ENCODE results near the gene TPRX1.
A peak's percentile ranks its signal among the peaks of the same experiment; 100 is the strongest.

TPRX1 gene

DNA sequence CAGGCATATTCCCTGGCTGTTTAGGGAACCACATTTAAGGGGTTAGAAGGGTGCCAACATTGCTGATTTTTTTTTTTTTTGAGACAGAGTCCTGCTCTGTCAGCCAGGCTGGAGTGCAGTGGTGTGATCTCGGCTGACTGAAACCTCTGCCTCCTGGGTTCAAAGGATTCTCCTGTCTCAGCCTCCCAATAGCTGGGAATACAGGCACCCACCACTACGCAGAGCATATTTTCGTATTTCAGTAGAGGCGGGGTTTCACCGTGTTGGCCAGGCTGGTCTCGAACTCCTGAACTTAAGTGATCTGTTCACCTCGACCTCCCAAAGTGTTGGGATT lies 9.6 kb upstream of the TPRX1 start:
- Histone ChIP-seq H3K9me3 (replicated peaks in 1 of 2; ENCODE audit: control insufficient read depth in 2 of 2, insufficient read depth in 1 of 2, low read depth in 1 of 2, low read length in 2 of 2) (no peaks in the 10 kb centered on the region), H2BK15ac (ENCODE audit: low read length) (no peak overlapping the region), H3K4me2 (ENCODE audit: insufficient read depth, low read length, poor library complexity, severe bottlenecking) (no peak overlapping the region), H4K8ac (ENCODE audit: low read depth, low read length) (no peak overlapping the region), H3K23ac (ENCODE audit: low read depth, low read length, poor library complexity) (no peak overlapping the region), H4K91ac (ENCODE audit: low read depth, low read length, poor library complexity) (no peak overlapping the region), H3K36me3 (replicated peaks in 1 of 2; ENCODE audit: control insufficient read depth in 2 of 2, insufficient read depth in 2 of 2, low read length in 2 of 2) (no peaks in the 10 kb centered on the region), H2BK12ac (ENCODE audit: low read length) (no peak overlapping the region), H3K4ac (ENCODE audit: low read length) (no peak overlapping the region), H2AK5ac (ENCODE audit: low read depth, low read length) (no peak overlapping the region), H3K4me1 (ENCODE audit: control insufficient read depth in 2 of 2, insufficient read depth in 1 of 2, low read depth in 1 of 2, low read length in 2 of 2) (peaks cover 0 to 2% of the 10 kb centered on the region in 2 donors), H2AFZ (ENCODE audit: low read length) (no peak overlapping the region), H2BK5ac (ENCODE audit: low read length) (peak overlapping the region; percentile 39), H3K18ac (ENCODE audit: low read length) (peak overlapping the region; percentile 27), H3K27me3 (ENCODE audit: control insufficient read depth in 3 of 3, insufficient read depth in 3 of 3, low read depth in 1 of 3, low read length in 3 of 3) (no peaks in the 10 kb centered on the region), H3K9ac (ENCODE audit: low read depth, low read length, poor library complexity) (no peak overlapping the region), H2BK120ac (ENCODE audit: low read depth, low read length) (no peak overlapping the region), H3K79me1 (ENCODE audit: low read depth, low read length) (no peaks in the 10 kb centered on the region), H3K4me3 (ENCODE audit: low read length in 2 of 2) (no peak overlapping the region), H3K14ac (ENCODE audit: low read length) (no peak overlapping the region), H3K27ac (replicated peaks; ENCODE audit: low read length) (no peak overlapping the region)
- WGBS, 2 donors (ENCODE audit: extremely low coverage in 2 of 2, insufficient read length in 2 of 2, insufficient replicate concordance in 1 of 2), result no CpG with 5 or more reads among the region's 7 CpGs
- no peak for DNase-seq (ENCODE audit: low spot score)

DNA sequence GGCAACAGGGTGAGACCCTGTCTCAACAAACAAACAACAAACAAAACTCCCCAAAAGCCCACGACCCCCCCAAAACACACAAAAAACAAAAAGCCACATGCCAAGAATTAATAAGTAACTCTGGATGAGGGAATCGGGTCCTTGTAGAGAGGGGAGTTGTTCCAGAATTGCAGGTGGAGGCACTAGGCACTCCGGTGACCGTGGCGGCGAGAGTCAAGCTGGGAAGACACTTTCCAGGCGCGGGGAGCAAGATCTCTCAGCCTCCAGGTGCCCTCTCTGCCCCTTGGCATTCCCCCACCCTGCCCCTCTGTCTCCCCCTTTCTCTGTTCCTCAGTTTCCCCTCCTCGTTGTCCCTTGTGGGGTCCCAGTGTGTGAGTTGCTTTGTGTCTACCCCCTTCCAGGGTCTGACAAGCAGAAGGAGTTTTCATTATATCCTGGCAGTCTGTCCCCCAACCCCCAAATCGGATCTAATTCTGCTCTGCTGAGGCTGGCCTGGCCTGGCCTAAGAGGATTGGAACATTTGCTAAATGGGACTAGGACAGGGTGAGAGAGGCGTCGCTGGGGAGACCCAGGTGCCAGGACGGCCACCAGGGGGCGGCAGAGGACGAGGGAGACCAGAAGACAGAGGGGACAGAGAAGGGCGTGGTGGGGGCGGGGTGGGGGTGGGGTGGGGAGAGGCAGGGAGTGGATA lies 9.1 kb upstream of the TPRX1 start:
- peak overlapping the region; percentile 91 for H2AK5ac ChIP-seq (ENCODE audit: low read depth, low read length)
- peak overlapping the region; percentile 22 for H2AFZ ChIP-seq (ENCODE audit: low read length)
- H3K4ac ChIP-seq (ENCODE audit: low read length), result no peak overlapping the region
- H3K9ac ChIP-seq (ENCODE audit: low read depth, low read length, poor library complexity), result no peak overlapping the region
- H3K18ac ChIP-seq (ENCODE audit: low read length), result no peak overlapping the region
- H4K91ac ChIP-seq (ENCODE audit: low read depth, low read length, poor library complexity), result no peak overlapping the region
- WGBS, 2 donors (ENCODE audit: extremely low coverage in 2 of 2, insufficient read length in 2 of 2, insufficient replicate concordance in 1 of 2), result no CpG with 5 or more reads among the region's 17 CpGs
- peak overlapping the region; percentile 93 for H2BK120ac ChIP-seq (ENCODE audit: low read depth, low read length)
- H3K36me3 ChIP-seq (replicated peaks in 1 of 2; ENCODE audit: control insufficient read depth in 2 of 2, insufficient read depth in 2 of 2, low read length in 2 of 2), result no peaks in the 10 kb centered on the region
- H3K4me1 ChIP-seq (ENCODE audit: control insufficient read depth in 2 of 2, insufficient read depth in 1 of 2, low read depth in 1 of 2, low read length in 2 of 2), result peaks cover 0 to 2% of the 10 kb centered on the region in 2 donors
- peak overlapping the region; percentile 84 for H2BK15ac ChIP-seq (ENCODE audit: low read length)
- H3K4me3 ChIP-seq (ENCODE audit: low read length in 2 of 2), result no peak overlapping the region
- H2BK12ac ChIP-seq (ENCODE audit: low read length), result peak overlapping the region; percentile 75
- no peaks in the 10 kb centered on the region for H3K27me3 ChIP-seq (ENCODE audit: control insufficient read depth in 3 of 3, insufficient read depth in 3 of 3, low read depth in 1 of 3, low read length in 3 of 3)
- no peak overlapping the region for H3K14ac ChIP-seq (ENCODE audit: low read length)
- H3K79me1 ChIP-seq (ENCODE audit: low read depth, low read length), result no peaks in the 10 kb centered on the region
- no peak overlapping the region for H4K8ac ChIP-seq (ENCODE audit: low read depth, low read length)
- DNase-seq (ENCODE audit: low spot score), result peak; percentile 77
- H3K27ac ChIP-seq (replicated peaks; ENCODE audit: low read length), result no peak overlapping the region
- no peaks in the 10 kb centered on the region for H3K9me3 ChIP-seq (replicated peaks in 1 of 2; ENCODE audit: control insufficient read depth in 2 of 2, insufficient read depth in 1 of 2, low read depth in 1 of 2, low read length in 2 of 2)
- no peak overlapping the region for H3K23ac ChIP-seq (ENCODE audit: low read depth, low read length, poor library complexity)
- no peak overlapping the region for H3K4me2 ChIP-seq (ENCODE audit: insufficient read depth, low read length, poor library complexity, severe bottlenecking)
- no peak overlapping the region for H2BK5ac ChIP-seq (ENCODE audit: low read length)

DNA sequence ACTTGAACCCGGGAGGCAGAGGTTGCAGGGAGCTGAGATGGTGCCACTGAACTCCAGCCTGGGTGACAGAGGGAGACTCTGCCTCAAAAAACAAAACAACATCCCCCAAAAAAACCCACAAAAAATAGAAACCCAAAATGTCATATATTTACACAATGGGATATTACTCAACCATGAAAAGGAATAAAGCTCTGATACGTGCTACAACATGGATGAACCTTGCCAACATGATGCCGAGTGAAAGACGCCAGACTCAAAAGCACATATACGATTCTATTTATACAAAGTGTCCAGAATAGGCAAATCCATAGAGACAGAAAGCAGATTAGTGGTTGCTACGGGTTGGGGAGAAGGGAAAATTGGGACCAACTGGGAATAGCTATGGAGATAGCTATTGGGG lies 2.1 kb upstream of the TPRX1 start:
- Histone ChIP-seq H4K91ac (ENCODE audit: low read depth, low read length, poor library complexity) (no peak overlapping the region), H3K9me3 (replicated peaks in 1 of 2; ENCODE audit: control insufficient read depth in 2 of 2, insufficient read depth in 1 of 2, low read depth in 1 of 2, low read length in 2 of 2) (no peaks in the 10 kb centered on the region), H2BK120ac (ENCODE audit: low read depth, low read length) (no peak overlapping the region), H3K18ac (ENCODE audit: low read length) (no peak overlapping the region), H3K79me1 (ENCODE audit: low read depth, low read length) (no peaks in the 10 kb centered on the region), H2BK15ac (ENCODE audit: low read length) (no peak overlapping the region), H3K4me2 (ENCODE audit: insufficient read depth, low read length, poor library complexity, severe bottlenecking) (no peak overlapping the region), H3K27ac (replicated peaks; ENCODE audit: low read length) (no peak overlapping the region), H2AFZ (ENCODE audit: low read length) (no peak overlapping the region), H3K27me3 (ENCODE audit: control insufficient read depth in 3 of 3, insufficient read depth in 3 of 3, low read depth in 1 of 3, low read length in 3 of 3) (no peaks in the 10 kb centered on the region), H2AK5ac (ENCODE audit: low read depth, low read length) (no peak overlapping the region), H4K8ac (ENCODE audit: low read depth, low read length) (no peak overlapping the region), H2BK12ac (ENCODE audit: low read length) (no peak overlapping the region), H3K4ac (ENCODE audit: low read length) (no peak overlapping the region), H3K23ac (ENCODE audit: low read depth, low read length, poor library complexity) (no peak overlapping the region), H3K9ac (ENCODE audit: low read depth, low read length, poor library complexity) (no peak overlapping the region), H3K4me1 (ENCODE audit: control insufficient read depth in 2 of 2, insufficient read depth in 1 of 2, low read depth in 1 of 2, low read length in 2 of 2) (no peaks in the 10 kb centered on the region), H2BK5ac (ENCODE audit: low read length) (no peak overlapping the region), H3K14ac (ENCODE audit: low read length) (no peak overlapping the region), H3K4me3 (ENCODE audit: low read length in 2 of 2) (no peak overlapping the region), H3K36me3 (replicated peaks in 1 of 2; ENCODE audit: control insufficient read depth in 2 of 2, insufficient read depth in 2 of 2, low read length in 2 of 2) (no peaks in the 10 kb centered on the region)
- WGBS, 2 donors (ENCODE audit: extremely low coverage in 2 of 2, insufficient read length in 2 of 2, insufficient replicate concordance in 1 of 2), result no CpG with 5 or more reads among the region's 6 CpGs
- DNase-seq (ENCODE audit: low spot score), result no peak

DNA sequence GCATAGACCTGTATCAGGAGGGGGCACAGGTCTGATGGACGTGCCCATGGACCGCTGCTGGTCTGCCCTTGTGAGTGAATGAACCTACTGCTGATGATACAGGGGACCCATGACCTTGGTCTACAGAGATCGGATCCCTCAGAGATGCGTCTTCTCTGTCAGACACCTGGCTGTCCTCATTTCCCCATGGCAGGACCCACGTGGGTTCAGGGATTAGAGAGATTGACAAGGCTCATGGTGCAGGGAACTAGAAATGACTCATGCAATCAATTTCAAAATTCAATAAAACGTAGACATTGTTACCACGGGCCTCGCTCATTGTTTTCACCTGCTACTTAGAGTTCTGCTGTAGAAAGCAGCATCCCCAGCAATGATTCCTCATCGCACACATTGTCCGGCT lies 962 bp upstream of the TPRX1 start:
- Histone ChIP-seq H3K9me3 (replicated peaks in 1 of 2; ENCODE audit: control insufficient read depth in 2 of 2, insufficient read depth in 1 of 2, low read depth in 1 of 2, low read length in 2 of 2) (no peaks in the 10 kb centered on the region), H3K4ac (ENCODE audit: low read length) (no peak overlapping the region), H2BK12ac (ENCODE audit: low read length) (no peak overlapping the region), H3K18ac (ENCODE audit: low read length) (no peak overlapping the region), H3K14ac (ENCODE audit: low read length) (no peak overlapping the region), H4K8ac (ENCODE audit: low read depth, low read length) (no peak overlapping the region), H3K27ac (replicated peaks; ENCODE audit: low read length) (no peak overlapping the region), H2BK5ac (ENCODE audit: low read length) (no peak overlapping the region), H3K4me2 (ENCODE audit: insufficient read depth, low read length, poor library complexity, severe bottlenecking) (no peak overlapping the region), H3K4me1 (ENCODE audit: control insufficient read depth in 2 of 2, insufficient read depth in 1 of 2, low read depth in 1 of 2, low read length in 2 of 2) (no peaks in the 10 kb centered on the region), H2AK5ac (ENCODE audit: low read depth, low read length) (no peak overlapping the region), H2BK120ac (ENCODE audit: low read depth, low read length) (no peak overlapping the region), H3K9ac (ENCODE audit: low read depth, low read length, poor library complexity) (no peak overlapping the region), H3K27me3 (ENCODE audit: control insufficient read depth in 3 of 3, insufficient read depth in 3 of 3, low read depth in 1 of 3, low read length in 3 of 3) (no peaks in the 10 kb centered on the region), H2BK15ac (ENCODE audit: low read length) (no peak overlapping the region), H3K79me1 (ENCODE audit: low read depth, low read length) (no peaks in the 10 kb centered on the region), H3K36me3 (replicated peaks in 1 of 2; ENCODE audit: control insufficient read depth in 2 of 2, insufficient read depth in 2 of 2, low read length in 2 of 2) (no peaks in the 10 kb centered on the region), H3K23ac (ENCODE audit: low read depth, low read length, poor library complexity) (no peak overlapping the region), H3K4me3 (ENCODE audit: low read length in 2 of 2) (no peak overlapping the region), H4K91ac (ENCODE audit: low read depth, low read length, poor library complexity) (no peak overlapping the region), H2AFZ (ENCODE audit: low read length) (no peak overlapping the region)
- WGBS, 2 donors (ENCODE audit: extremely low coverage in 2 of 2, insufficient read length in 2 of 2, insufficient replicate concordance in 1 of 2), result no CpG with 5 or more reads among the region's 10 CpGs
- no peak for DNase-seq (ENCODE audit: low spot score)
